HEK293 (cell line): ENCODE data around the gene NINL.
"Not testable (repeated sequence)": the region's sequence is repeated elsewhere in the genome, so short reads cannot be mapped to it uniquely, and the experiment has no call there.

ENCODE experiments used
- PATZ1 ChIP-seq: fragments of 450-650 bp; formaldehyde crosslinking; IDR thresholded peaks from 2 replicates; pipeline ENCODE4 v1.5.1; 2016; ENCODE audit warnings: missing biosample characterization, missing genetic modification characterization
- SETDB1 ChIP-seq: IDR thresholded peaks from one replicate; pipeline ENCODE4 v1.6.1; 2017; ENCODE audit warnings: mild to moderate bottlenecking, low read length, moderate library complexity, mixed read lengths; ENCODE audit not compliant: insufficient read length
- ZFP69B ChIP-seq: fragments of 450-650 bp; formaldehyde crosslinking; IDR thresholded peaks from 2 replicates; pipeline ENCODE4 v1.5.1; 2016; ENCODE audit warnings: missing biosample characterization, missing genetic modification characterization
- ZNF18 ChIP-seq: fragments of 450-650 bp; formaldehyde crosslinking; IDR thresholded peaks from 2 replicates; pipeline ENCODE4 v1.5.1; 2016; ENCODE audit warnings: missing biosample characterization, missing genetic modification characterization
- ZNF280D ChIP-seq: fragments of 450-650 bp; formaldehyde crosslinking; IDR thresholded peaks from 2 replicates; pipeline ENCODE4 v1.5.1; 2016; ENCODE audit warnings: missing biosample characterization, missing genetic modification characterization
- ZNF366 ChIP-seq: fragments of 450-650 bp; formaldehyde crosslinking; conservative IDR thresholded peaks from 2 replicates; pipeline ENCODE4 v1.5.1; 2016; ENCODE audit warnings: missing biosample characterization, missing genetic modification characterization
- ZSCAN23 ChIP-seq: fragments of 450-650 bp; formaldehyde crosslinking; IDR thresholded peaks from 2 replicates; pipeline ENCODE4 v1.5.1; 2016; ENCODE audit warnings: missing biosample characterization, missing genetic modification characterization
- TF ChIP-seq, protein P1 (sequence below): fragments of 450-650 bp; formaldehyde crosslinking; IDR thresholded peaks from 2 replicates; pipeline ENCODE4 v1.5.1; 2016; ENCODE audit warnings: missing biosample characterization, missing genetic modification characterization
- TF ChIP-seq, protein P2 (sequence below): fragments of 450-650 bp; formaldehyde crosslinking; optimal IDR thresholded peaks from 2 replicates; pipeline ENCODE3; 2016; ENCODE audit warnings: missing biosample characterization, mild to moderate bottlenecking, missing genetic modification characterization

- not testable (repeated sequence) for TF ChIP-seq PATZ1 (tag by site-specific recombination); SETDB1; ZNF280D (tag by site-specific recombination); ZNF18 (tag by site-specific recombination); ZSCAN23; ZNF366 (tag by site-specific recombination); ZFP69B (tag by site-specific recombination)
- TF ChIP-seq, protein P1, sequence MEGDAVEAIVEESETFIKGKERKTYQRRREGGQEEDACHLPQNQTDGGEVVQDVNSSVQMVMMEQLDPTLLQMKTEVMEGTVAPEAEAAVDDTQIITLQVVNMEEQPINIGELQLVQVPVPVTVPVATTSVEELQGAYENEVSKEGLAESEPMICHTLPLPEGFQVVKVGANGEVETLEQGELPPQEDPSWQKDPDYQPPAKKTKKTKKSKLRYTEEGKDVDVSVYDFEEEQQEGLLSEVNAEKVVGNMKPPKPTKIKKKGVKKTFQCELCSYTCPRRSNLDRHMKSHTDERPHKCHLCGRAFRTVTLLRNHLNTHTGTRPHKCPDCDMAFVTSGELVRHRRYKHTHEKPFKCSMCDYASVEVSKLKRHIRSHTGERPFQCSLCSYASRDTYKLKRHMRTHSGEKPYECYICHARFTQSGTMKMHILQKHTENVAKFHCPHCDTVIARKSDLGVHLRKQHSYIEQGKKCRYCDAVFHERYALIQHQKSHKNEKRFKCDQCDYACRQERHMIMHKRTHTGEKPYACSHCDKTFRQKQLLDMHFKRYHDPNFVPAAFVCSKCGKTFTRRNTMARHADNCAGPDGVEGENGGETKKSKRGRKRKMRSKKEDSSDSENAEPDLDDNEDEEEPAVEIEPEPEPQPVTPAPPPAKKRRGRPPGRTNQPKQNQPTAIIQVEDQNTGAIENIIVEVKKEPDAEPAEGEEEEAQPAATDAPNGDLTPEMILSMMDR = not testable (repeated sequence)
- TF ChIP-seq, protein P2, sequence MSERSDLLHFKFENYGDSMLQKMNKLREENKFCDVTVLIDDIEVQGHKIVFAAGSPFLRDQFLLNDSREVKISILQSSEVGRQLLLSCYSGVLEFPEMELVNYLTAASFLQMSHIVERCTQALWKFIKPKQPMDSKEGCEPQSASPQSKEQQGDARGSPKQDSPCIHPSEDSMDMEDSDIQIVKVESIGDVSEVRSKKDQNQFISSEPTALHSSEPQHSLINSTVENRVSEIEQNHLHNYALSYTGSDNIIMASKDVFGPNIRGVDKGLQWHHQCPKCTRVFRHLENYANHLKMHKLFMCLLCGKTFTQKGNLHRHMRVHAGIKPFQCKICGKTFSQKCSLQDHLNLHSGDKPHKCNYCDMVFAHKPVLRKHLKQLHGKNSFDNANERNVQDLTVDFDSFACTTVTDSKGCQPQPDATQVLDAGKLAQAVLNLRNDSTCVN (tag by site-specific recombination) = not testable (repeated sequence)
These were observed 5.4 kb upstream of the NINL start for GRCh38 chr20:25590778-25591177.
